ENCODE data around the gene VIPAS39. TPM values are rescaled to one million over a fixed set of nuclear protein-coding genes. Genes with fewer than 3 reads are reported as not detected.

The VIPAS39 gene
- total RNA-seq, 1 experiment from 2014 or later: 18.5 TPM

GRCh38 chr14:77409131-77409533 is 48.3 kb downstream of the VIPAS39 start:
- Histone ChIP-seq H3K14ac (ENCODE audit: insufficient read depth, low read length) (no peak overlapping the region), H3K27me3 (ENCODE audit: insufficient read depth, low read length) (no peaks in the 10 kb centered on the region), H4K8ac (replicated peaks; ENCODE audit: insufficient read length, low read depth, low read length) (no peak overlapping the region), H3K56ac (ENCODE audit: insufficient read length, low read depth, low read length) (no peak overlapping the region), H2BK5ac (ENCODE audit: insufficient read length, low read length) (no peak overlapping the region), H3K4ac (ENCODE audit: low read depth, low read length) (no peak overlapping the region), H3K9me3 (ENCODE audit: control insufficient read depth, low read depth, low read length) (no peaks in the 10 kb centered on the region), H3K79me2 (ENCODE audit: insufficient read depth, low read length) (no peaks in the 10 kb centered on the region), H3K79me1 (ENCODE audit: insufficient read depth, low read depth, low read length, poor library complexity, severe bottlenecking) (no peaks in the 10 kb centered on the region), H2AK5ac (ENCODE audit: insufficient read length, low read length) (no peak overlapping the region), H3K18ac (ENCODE audit: insufficient read length, low read depth, low read length) (no peak overlapping the region), H2BK20ac (ENCODE audit: low read depth, low read length, poor library complexity, severe bottlenecking) (no peak overlapping the region), H3K4me2 (ENCODE audit: insufficient read depth, insufficient read length, low read length) (no peak overlapping the region), H2BK12ac (ENCODE audit: insufficient read length, low read depth, low read length) (no peak overlapping the region), H3K4me1 (ENCODE audit: insufficient read depth, low read length) (no peaks in the 10 kb centered on the region), H3T11ph (ENCODE audit: low read length) (no peak overlapping the region), H4K91ac (ENCODE audit: insufficient read length, low read depth, low read length) (no peak overlapping the region), H2BK15ac (ENCODE audit: low read depth, low read length) (no peak overlapping the region), H3K9ac (ENCODE audit: extremely low read depth, insufficient read length, low read length) (no peak overlapping the region), H3K27ac (ENCODE audit: insufficient read length, low read depth, low read length) (no peak overlapping the region), H3K23ac (ENCODE audit: insufficient read length, low read depth, low read length) (no peak overlapping the region), H4K5ac (ENCODE audit: insufficient read length, low read depth, low read length) (no peak overlapping the region), H4K20me1 (ENCODE audit: control insufficient read depth, insufficient read depth, insufficient read length) (no peaks in the 10 kb centered on the region), H2BK120ac (ENCODE audit: low read depth, low read length, poor library complexity, severe bottlenecking) (no peak overlapping the region), H2AFZ (ENCODE audit: low read length) (no peak overlapping the region), H3K23me2 (ENCODE audit: insufficient read length, low read depth, low read length, poor library complexity, severe bottlenecking) (no peaks in the 10 kb centered on the region)
- peak; percentile 48 for DNase-seq
- Mint-ChIP-seq H3K9me3 (no peaks in the 10 kb centered on the region), H3K4me3 (no peak overlapping the region), H3K27ac (no peak overlapping the region), H3K27me3 (ENCODE audit: low read depth) (no peaks in the 10 kb centered on the region), H3K4me1 (peaks cover 0 to 4% of the 10 kb centered on the region in 2 experiments; a peak in 1 of 4 replicates), H3K36me3 (ENCODE audit: insufficient read depth in 1 of 3, low read depth in 3 of 3) (no peaks in the 10 kb centered on the region)
- whole genome bisulfite sequencing (ENCODE audit: extremely low coverage, insufficient read length, low lambda C conversion rate): no CpG with 5 or more reads among the region's 3 CpGs
- peak; percentile 67 for TF ChIP-seq CTCF (conservative IDR thresholded peaks at IDR 0.05)
